ENCODE measurements around the gene S100PBP. TPM values are rescaled to one million over a fixed set of nuclear protein-coding genes. Genes with fewer than 3 reads are reported as not detected.
A peak's percentile ranks its signal among the peaks of the same experiment; 100 is the strongest.

The S100PBP gene
- total RNA-seq, 2 donors from 2014 or later: 15.6 to 27.0 TPM

DNA sequence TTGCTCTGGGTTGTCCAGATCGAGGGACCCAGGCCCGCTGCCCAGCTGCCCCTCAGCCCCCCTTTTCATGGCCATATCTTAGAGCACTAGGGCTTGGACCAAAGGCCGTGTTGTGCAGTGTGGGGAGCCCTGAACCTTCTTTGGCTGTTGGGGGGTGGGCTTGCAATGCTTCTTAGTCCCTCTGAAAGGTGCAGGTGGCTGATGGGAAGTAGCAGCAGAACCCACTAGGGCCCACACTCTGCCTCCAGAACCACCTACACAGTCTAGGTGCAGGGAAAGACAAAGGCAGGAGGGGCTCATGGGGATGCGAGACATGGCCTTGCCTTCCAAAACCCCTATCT, 66.5 kb downstream of the S100PBP start:
- no peak for ATAC-seq
- H3K27ac ChIP-seq: no peak overlapping the region
- peaks cover 21% of the 10 kb centered on the region for H3K4me1 ChIP-seq
- H3K36me3 ChIP-seq (replicated peaks in 1 of 2; ENCODE audit: insufficient read depth in 1 of 2, low read depth in 2 of 2): no peaks in the 10 kb centered on the region
- no peak overlapping the region for H3K4me3 ChIP-seq
- DNase-seq: no peak
- peaks cover 0 to 14% of the 10 kb centered on the region in 2 donors for H3K27me3 ChIP-seq
- 60 to 67% methylated on average over 3 to 4 of the region's 4 CpGs for WGBS, 2 donors
- intact Hi-C loops (cut with DNase I): no loop called here
- no peak for TF ChIP-seq POLR2A (IDR thresholded peaks at IDR 0.05)
- TF ChIP-seq, protein P1, sequence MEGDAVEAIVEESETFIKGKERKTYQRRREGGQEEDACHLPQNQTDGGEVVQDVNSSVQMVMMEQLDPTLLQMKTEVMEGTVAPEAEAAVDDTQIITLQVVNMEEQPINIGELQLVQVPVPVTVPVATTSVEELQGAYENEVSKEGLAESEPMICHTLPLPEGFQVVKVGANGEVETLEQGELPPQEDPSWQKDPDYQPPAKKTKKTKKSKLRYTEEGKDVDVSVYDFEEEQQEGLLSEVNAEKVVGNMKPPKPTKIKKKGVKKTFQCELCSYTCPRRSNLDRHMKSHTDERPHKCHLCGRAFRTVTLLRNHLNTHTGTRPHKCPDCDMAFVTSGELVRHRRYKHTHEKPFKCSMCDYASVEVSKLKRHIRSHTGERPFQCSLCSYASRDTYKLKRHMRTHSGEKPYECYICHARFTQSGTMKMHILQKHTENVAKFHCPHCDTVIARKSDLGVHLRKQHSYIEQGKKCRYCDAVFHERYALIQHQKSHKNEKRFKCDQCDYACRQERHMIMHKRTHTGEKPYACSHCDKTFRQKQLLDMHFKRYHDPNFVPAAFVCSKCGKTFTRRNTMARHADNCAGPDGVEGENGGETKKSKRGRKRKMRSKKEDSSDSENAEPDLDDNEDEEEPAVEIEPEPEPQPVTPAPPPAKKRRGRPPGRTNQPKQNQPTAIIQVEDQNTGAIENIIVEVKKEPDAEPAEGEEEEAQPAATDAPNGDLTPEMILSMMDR (IDR thresholded peaks at IDR 0.05): no peak
- no peaks in the 10 kb centered on the region for H3K9me3 ChIP-seq

DNA sequence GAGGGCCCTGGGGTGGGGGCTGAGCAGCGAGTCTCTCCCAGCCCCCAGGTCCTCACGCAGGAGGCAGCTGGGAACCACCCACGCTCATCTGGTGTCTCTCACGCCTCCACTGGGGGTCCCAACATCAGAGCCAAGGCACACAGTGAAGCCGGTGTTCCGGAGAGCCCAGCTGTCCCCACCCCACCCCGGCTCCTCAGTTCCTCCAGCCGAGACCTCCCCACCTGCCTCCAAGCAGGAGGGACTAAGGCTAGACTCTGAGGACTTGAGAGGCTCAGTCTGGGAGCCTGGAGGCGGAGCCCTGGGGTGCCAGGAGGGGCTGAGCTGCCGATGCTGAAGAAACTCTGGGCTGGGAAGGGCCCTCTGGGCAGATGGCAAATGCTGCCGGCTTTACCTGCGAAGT, 67.3 kb downstream of the S100PBP start:
- no peak overlapping the region for H3K4me3 ChIP-seq
- TF ChIP-seq, protein P1 (IDR thresholded peaks at IDR 0.05): no peak
- TF ChIP-seq POLR2A (IDR thresholded peaks at IDR 0.05): no peak
- 53 to 55% methylated on average over 4 to 12 of the region's 12 CpGs for WGBS, 2 donors
- no peaks in the 10 kb centered on the region for H3K36me3 ChIP-seq (replicated peaks in 1 of 2; ENCODE audit: insufficient read depth in 1 of 2, low read depth in 2 of 2)
- no peak for ATAC-seq
- H3K27me3 ChIP-seq: peaks cover 0 to 14% of the 10 kb centered on the region in 2 donors
- no peaks in the 10 kb centered on the region for H3K9me3 ChIP-seq
- DNase-seq: no peak
- no peak overlapping the region for H3K27ac ChIP-seq
- peaks cover 21% of the 10 kb centered on the region for H3K4me1 ChIP-seq
- intact Hi-C loops (cut with DNase I): no loop called here

GRCh38 chr1:32885676-32886003, 68.2 kb downstream of the S100PBP start:
- H3K27me3 ChIP-seq: peaks cover 0 to 14% of the 10 kb centered on the region in 2 donors
- WGBS, 2 donors: 21 to 22% methylated on average over 8 of the region's 8 CpGs
- no peak for TF ChIP-seq POLR2A (IDR thresholded peaks at IDR 0.05)
- no peaks in the 10 kb centered on the region for H3K9me3 ChIP-seq
- H3K27ac ChIP-seq: no peak overlapping the region
- no peak for DNase-seq
- H3K36me3 ChIP-seq (replicated peaks in 1 of 2; ENCODE audit: insufficient read depth in 1 of 2, low read depth in 2 of 2): no peaks in the 10 kb centered on the region
- no peak overlapping the region for H3K4me3 ChIP-seq
- peaks cover 21% of the 10 kb centered on the region for H3K4me1 ChIP-seq
- ATAC-seq: peak; percentile 5
- intact Hi-C loops (cut with DNase I): no loop called here

DNA sequence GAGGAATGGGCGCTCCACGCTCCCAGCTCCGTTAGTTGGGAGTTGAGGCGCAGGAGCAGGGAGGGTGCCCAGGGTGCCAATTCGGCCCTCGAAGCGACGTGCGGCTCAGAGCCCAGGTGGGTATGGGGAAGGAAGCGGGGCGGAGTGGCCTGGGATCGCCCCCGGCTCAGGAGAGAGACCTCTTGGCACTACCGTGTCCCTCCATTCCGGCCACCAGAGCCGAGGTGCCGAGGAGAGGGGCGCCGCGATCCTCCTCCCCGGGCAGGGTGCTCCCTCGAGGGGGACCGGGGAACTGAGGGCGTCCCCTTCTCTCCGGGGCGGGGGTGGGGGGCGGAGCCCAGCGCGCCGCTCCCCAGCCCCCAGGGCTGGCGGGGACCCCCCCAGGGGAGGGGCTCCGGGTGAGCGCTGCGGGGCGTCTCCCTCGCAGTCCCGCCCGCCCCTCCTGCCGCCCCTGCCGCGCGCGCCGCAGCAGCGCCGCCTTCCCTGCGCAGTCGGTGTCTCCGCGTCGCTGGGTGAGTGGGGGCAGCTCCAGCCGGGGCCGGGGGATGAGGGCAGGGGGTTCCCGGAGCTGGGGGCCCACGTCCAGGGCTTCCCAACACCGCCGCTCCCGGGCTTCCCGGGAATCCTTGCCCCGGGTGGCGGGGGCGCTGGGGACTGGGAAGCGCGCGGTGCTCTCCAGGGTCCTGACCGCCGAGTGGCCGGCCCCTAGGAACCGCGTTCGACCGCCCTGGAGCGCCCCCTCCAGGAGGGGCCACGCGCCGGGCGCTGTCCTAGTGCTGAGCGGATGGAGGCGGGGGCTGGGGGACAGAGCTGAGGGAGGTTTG, 68.8 kb downstream of the S100PBP start, which contains the start of gene HPCA:
HPCA (plus strand) TSS at position 488 of the 824 bp plus-strand sequence. CDS start 2,408 bp downstream, outside the sequence.
- no peaks in the 10 kb centered on the region for H3K9me3 ChIP-seq
- H3K36me3 ChIP-seq (replicated peaks in 1 of 2; ENCODE audit: insufficient read depth in 1 of 2, low read depth in 2 of 2): no peaks in the 10 kb centered on the region
- peak; percentile 63 to 78 (median 66) for DNase-seq
- H3K4me1 ChIP-seq: peaks cover 21% of the 10 kb centered on the region
- no peak within 1 kb of the TSS for H3K27ac ChIP-seq
- intact Hi-C loops (cut with DNase I): no loop called here
- H3K4me3 ChIP-seq: no peak within 1 kb of the TSS
- ATAC-seq: peak; percentile 76
- peaks cover 0 to 14% of the 10 kb centered on the region in 2 donors for H3K27me3 ChIP-seq
- 0 to 2% methylated on average over 7 to 50 of the region's 79 CpGs for WGBS, 2 donors
- TF ChIP-seq POLR2A (IDR thresholded peaks at IDR 0.05): no peak
- TF ChIP-seq, protein P1 (IDR thresholded peaks at IDR 0.05): peak; percentile 29 to 60 (median 47)

DNA sequence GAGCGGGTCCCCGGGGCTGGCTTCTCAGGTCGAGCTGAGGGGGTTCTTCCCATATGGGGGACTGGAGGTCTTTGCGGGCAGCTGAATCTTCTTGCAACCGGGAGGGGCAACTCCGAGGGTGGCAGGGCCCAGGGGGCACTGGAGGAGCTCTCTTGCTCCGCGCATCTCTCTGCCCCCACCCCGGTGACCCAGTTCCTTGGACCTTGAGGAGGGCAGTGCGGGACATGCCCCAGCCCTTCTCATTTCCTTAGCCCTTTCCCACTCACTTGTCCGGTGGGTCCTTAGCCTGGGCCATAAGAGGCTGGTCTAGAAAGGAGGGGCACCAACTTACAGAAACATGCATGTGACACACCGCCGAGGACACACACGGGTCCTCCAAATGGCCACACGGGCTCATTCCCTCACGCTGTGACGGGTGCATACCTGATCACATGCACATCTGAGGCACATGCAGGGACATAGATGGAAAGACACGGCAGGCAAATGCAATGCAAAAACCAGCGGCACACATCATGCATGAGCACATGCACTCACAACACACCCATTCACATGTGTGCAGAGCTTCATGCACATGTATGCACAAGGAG, 69.5 kb downstream of the S100PBP start:
- Histone ChIP-seq H3K27ac (no peak overlapping the region), H3K36me3 (replicated peaks in 1 of 2; ENCODE audit: insufficient read depth in 1 of 2, low read depth in 2 of 2) (no peaks in the 10 kb centered on the region), H3K27me3 (peaks cover 0 to 14% of the 10 kb centered on the region in 2 donors), H3K4me1 (peaks cover 14% of the 10 kb centered on the region), H3K9me3 (no peaks in the 10 kb centered on the region), H3K4me3 (no peak overlapping the region)
- no peak for ATAC-seq
- WGBS, 2 donors: 30 to 40% methylated on average over 18 to 19 of the region's 19 CpGs
- intact Hi-C loops (cut with DNase I): no loop called here
- no peak for DNase-seq
- TF ChIP-seq, protein P1 (IDR thresholded peaks at IDR 0.05): no peak
- TF ChIP-seq POLR2A (IDR thresholded peaks at IDR 0.05): no peak
